Omental fat pad (tissue), 4 donors: Measurements from ENCODE around the gene CD2. TPM values are rescaled to one million over a fixed set of nuclear protein-coding genes. Genes with fewer than 3 reads are reported as not detected.

ENCODE experiments used
- ATAC-seq: fragments of 150-250 bp; one replicate; pipeline ENCODE4 v1.9.1; 2016; ENCODE audit warnings: mild to moderate bottlenecking, moderate library complexity; ENCODE audit not compliant: low FRiP score
- DNase-seq: peaks from one replicate; pipeline ENCODE4 v3.0.0-alpha.2; 2019; ENCODE audit warnings: low spot score
- CTCF ChIP-seq, 3 donors: fragments of 450-650 bp; IDR thresholded peaks; one replicate each; pipeline ENCODE4 v1.5.1; 2016 to 2017; ENCODE audit warnings: antibody characterized with exemption in 3 of 3, mild to moderate bottlenecking in 3 of 3, moderate library complexity in 2 of 3
- total RNA-seq, 4 donors: library from RNA; depleted of rRNA; stranded (reverse); fragments of >200 nt; gene quantifications; one replicate each; pipeline ENCODE4 v1.1.0, GENCODE V29; 2016

The CD2 gene
- total RNA-seq, 4 donors from 2014 or later = 1.8 to 3.4 (median 2.6) TPM

- no peak for DNase-seq
- no peak for TF ChIP-seq CTCF (IDR thresholded peaks at IDR 0.05)
- no peak for ATAC-seq
Observed at GRCh38 chr1:116807394-116808199, 53.4 kb downstream of the CD2 start.

- TF ChIP-seq CTCF (IDR thresholded peaks at IDR 0.05) = no peak
- DNase-seq = no peak
- ATAC-seq = no peak
Observed at GRCh38 chr1:116808200-116808847, 54.1 kb downstream of the CD2 start.

- no peak for DNase-seq
- no peak for ATAC-seq
- no peak for TF ChIP-seq CTCF (IDR thresholded peaks at IDR 0.05)
Observed at GRCh38 chr1:116808848-116809508, 54.7 kb downstream of the CD2 start.

GRCh38 chr1:116811321-116811720 is 57.1 kb downstream of the CD2 start:
- DNase-seq (no peak), ATAC-seq (no peak)
- no peak for TF ChIP-seq CTCF (IDR thresholded peaks at IDR 0.05)

GRCh38 chr1:116814926-116815723 is 60.9 kb downstream of the CD2 start:
- no peak for DNase-seq
- no peak for ATAC-seq
- TF ChIP-seq CTCF (IDR thresholded peaks at IDR 0.05) = no peak

GRCh38 chr1:116817582-116818064 is 63.4 kb downstream of the CD2 start:
- TF ChIP-seq CTCF (IDR thresholded peaks at IDR 0.05) = no peak
- no peak for DNase-seq
- ATAC-seq = no peak

Other genes with a start within 250 kb of the CD2 start
- 10 to 100 TPM; 23.8 to 53.4 (median 27.1) TPM for gene CD58, start 183.4 kb upstream of the CD2 start, total RNA-seq
- gene IGSF3, start 86.7 kb upstream of the CD2 start, total RNA-seq = 1 to 10 TPM; 2.6 to 4.6 (median 3.4) TPM
- 10 to 100 TPM; 10.7 to 39.8 (median 28.5) TPM for gene PTGFRN, start 155.5 kb downstream of the CD2 start, total RNA-seq
- 1 to 10 TPM in 3 of 4 donors, under 1 TPM in 1; 0.47 to 2.0 (median 1.8) TPM for gene CD101, start 247.3 kb downstream of the CD2 start, total RNA-seq